IPS DF 6.9 (cell line): ENCODE results near the gene DAB2.

Experiments used
- DNase-seq: peaks from one replicate; pipeline ENCODE4 v3.0.0-alpha.2; 2013; ENCODE audit warnings: low read depth, low spot score
- H3K27ac ChIP-seq: one replicate; pipeline ENCODE4 v1.5.1; 2013; ENCODE audit warnings: low read length, control low read depth
- H3K27me3 ChIP-seq: 2 replicates; pipeline ENCODE4 v1.6.1; 2013; ENCODE audit warnings: mild to moderate bottlenecking, low read length; ENCODE audit not compliant: control insufficient read depth, insufficient read depth
- H3K36me3 ChIP-seq: 2 replicates; pipeline ENCODE4 v1.6.1; 2013; ENCODE audit warnings: low read length; ENCODE audit not compliant: control insufficient read depth, insufficient read depth
- H3K4me1 ChIP-seq: 2 replicates; pipeline ENCODE4 v1.6.1; 2013; ENCODE audit warnings: low read length; ENCODE audit not compliant: control insufficient read depth, insufficient read depth
- H3K4me3 ChIP-seq: 2 replicates; pipeline ENCODE4 v1.5.1; 2013; ENCODE audit warnings: mild to moderate bottlenecking, low read length
- H3K9me3 ChIP-seq: 2 replicates; pipeline ENCODE4 v1.6.1; 2013; ENCODE audit warnings: low read length, inconsistent platforms; ENCODE audit not compliant: control insufficient read depth, insufficient read depth
- WGBS: extraction: QIAGEN DNeasy Blood & Tissue Kit; methylation state at CpG from one replicate; pipeline ENCODE4 v1.1.7; 2013; ENCODE audit warnings: mixed read lengths, missing lambda C conversion rate; ENCODE audit not compliant: insufficient read length, insufficient coverage; 5-methylcytosine and 5-hydroxymethylcytosine counted together

DAB2 gene

GRCh38 chr5:39437467-39437866 is 12.7 kb upstream of the DAB2 start:
- Histone ChIP-seq H3K4me1 (no peaks in the 10 kb centered on the region), H3K27ac (no peak overlapping the region), H3K4me3 (no peak overlapping the region), H3K36me3 (no peaks in the 10 kb centered on the region), H3K9me3 (no peaks in the 10 kb centered on the region), H3K27me3 (no peaks in the 10 kb centered on the region)
- DNase-seq: no peak
- WGBS: no CpG with 5 or more reads among the region's 1 CpG

GRCh38 chr5:39433848-39434247 is 9.1 kb upstream of the DAB2 start:
- Histone ChIP-seq H3K27ac (no peak overlapping the region), H3K4me3 (no peak overlapping the region), H3K27me3 (no peaks in the 10 kb centered on the region), H3K9me3 (no peaks in the 10 kb centered on the region), H3K36me3 (no peaks in the 10 kb centered on the region), H3K4me1 (no peaks in the 10 kb centered on the region)
- WGBS: no CpG with 5 or more reads among the region's 4 CpGs
- DNase-seq: no peak

GRCh38 chr5:39432696-39433530 is 8.1 kb upstream of the DAB2 start:
- no peak for DNase-seq
- Histone ChIP-seq H3K9me3 (no peaks in the 10 kb centered on the region), H3K27ac (no peak overlapping the region), H3K4me1 (no peaks in the 10 kb centered on the region), H3K36me3 (no peaks in the 10 kb centered on the region), H3K4me3 (no peak overlapping the region), H3K27me3 (no peaks in the 10 kb centered on the region)
- WGBS: no CpG with 5 or more reads among the region's 12 CpGs

GRCh38 chr5:39430461-39430860 is 5.7 kb upstream of the DAB2 start:
- H3K36me3 ChIP-seq: no peaks in the 10 kb centered on the region
- H3K9me3 ChIP-seq: no peaks in the 10 kb centered on the region
- H3K27me3 ChIP-seq: no peaks in the 10 kb centered on the region
- DNase-seq: no peak
- no peak overlapping the region for H3K27ac ChIP-seq
- no CpG with 5 or more reads among the region's 2 CpGs for WGBS
- peaks cover 2% of the 10 kb centered on the region; the same call in 1 of the 2 replicates for H3K4me1 ChIP-seq
- no peak overlapping the region for H3K4me3 ChIP-seq

- Histone ChIP-seq H3K27me3 (no peaks in the 10 kb centered on the region), H3K4me1 (peaks cover 2% of the 10 kb centered on the region; the same call in 1 of the 2 replicates), H3K27ac (no peak overlapping the region), H3K9me3 (no peaks in the 10 kb centered on the region), H3K4me3 (no peak overlapping the region), H3K36me3 (no peaks in the 10 kb centered on the region)
- WGBS: no CpG with 5 or more reads among the region's 4 CpGs
- DNase-seq: no peak
Observed at GRCh38 chr5:39428640-39429039, 3.9 kb upstream of the DAB2 start.

- H3K4me3 ChIP-seq: no peak overlapping the region
- H3K27ac ChIP-seq: no peak overlapping the region
- H3K9me3 ChIP-seq: no peaks in the 10 kb centered on the region
- H3K4me1 ChIP-seq: peaks cover 3% of the 10 kb centered on the region; the same call in 1 of the 2 replicates
- no peaks in the 10 kb centered on the region for H3K27me3 ChIP-seq
- no peaks in the 10 kb centered on the region for H3K36me3 ChIP-seq
- DNase-seq: no peak
Observed at GRCh38 chr5:39427633-39428032, 2.9 kb upstream of the DAB2 start.

- no CpG with 5 or more reads among the region's 3 CpGs for WGBS
- Histone ChIP-seq H3K4me1 (peaks cover 3% of the 10 kb centered on the region; the same call in 1 of the 2 replicates), H3K27me3 (no peaks in the 10 kb centered on the region), H3K4me3 (no peak overlapping the region), H3K36me3 (no peaks in the 10 kb centered on the region), H3K27ac (no peak overlapping the region), H3K9me3 (no peaks in the 10 kb centered on the region)
- DNase-seq: no peak
Observed at GRCh38 chr5:39427229-39427628, 2.4 kb upstream of the DAB2 start.

GRCh38 chr5:39426746-39427105 is 1.9 kb upstream of the DAB2 start:
- no peaks in the 10 kb centered on the region for H3K36me3 ChIP-seq
- H3K27ac ChIP-seq: no peak overlapping the region
- H3K4me1 ChIP-seq: peaks cover 3% of the 10 kb centered on the region; the same call in 1 of the 2 replicates
- H3K9me3 ChIP-seq: no peaks in the 10 kb centered on the region
- no CpG with 5 or more reads among the region's 3 CpGs for WGBS
- no peak for DNase-seq
- H3K27me3 ChIP-seq: no peaks in the 10 kb centered on the region
- no peak overlapping the region for H3K4me3 ChIP-seq

GRCh38 chr5:39426051-39426745 is 1.4 kb upstream of the DAB2 start:
- H3K36me3 ChIP-seq: no peaks in the 10 kb centered on the region
- no peak overlapping the region for H3K27ac ChIP-seq
- DNase-seq: no peak
- no peaks in the 10 kb centered on the region for H3K9me3 ChIP-seq
- H3K4me1 ChIP-seq: peaks cover 3% of the 10 kb centered on the region; the same call in 1 of the 2 replicates
- no peaks in the 10 kb centered on the region for H3K27me3 ChIP-seq
- 100% methylated on average over 2 of the region's 7 CpGs for WGBS
- H3K4me3 ChIP-seq: no peak overlapping the region

- Histone ChIP-seq H3K4me1 (peaks cover 3% of the 10 kb centered on the region; the same call in 1 of the 2 replicates), H3K9me3 (no peaks in the 10 kb centered on the region), H3K36me3 (no peaks in the 10 kb centered on the region), H3K27me3 (no peaks in the 10 kb centered on the region), H3K4me3 (no peak overlapping the region), H3K27ac (no peak overlapping the region)
- DNase-seq: no peak
- no CpG with 5 or more reads among the region's 2 CpGs for WGBS
Observed at GRCh38 chr5:39423331-39423751, 1.4 kb downstream of the DAB2 start.
